A549 (cell line): Measurements from ENCODE around the gene MEPE. TPM values are rescaled to one million over a fixed set of nuclear protein-coding genes. Genes with fewer than 3 reads are reported as not detected.

Experiments used
- ATAC-seq, 2 experiments: fragments of 200-7000 bp in 1 of 2; fragments of >200 bp in 1 of 2; cut with Nextera tagmentation in 1 of 2; cut with Tn5 transposase in 1 of 2; 3 replicates each; pipeline versions ENCODE4 v1.8.0 to v1.9.1; 2018 to 2020; ENCODE audit warnings: mild to moderate bottlenecking in 1 of 2, moderate library complexity in 1 of 2
- CTCF ChIA-PET: fragments of 300-600 bp; sonication (Branson Sonifier 250); formaldehyde crosslinking; extraction: SDS; loops from one replicate; lab custom pipeline; 2021; ENCODE audit warnings: antibody characterized with exemption, inconsistent platforms; lab: Yijun Ruan, JAX
- POLR2A ChIA-PET: fragments of 350-600 bp; formaldehyde crosslinking; extraction: SDS; loops from one replicate; lab custom pipeline; 2021; ENCODE audit warnings: antibody characterized with exemption, inconsistent platforms; lab: Yijun Ruan, JAX
- DNase-seq, 2 experiments: peaks; one replicate each; pipeline versions ENCODE4 v3.0.0 to v3.0.0-alpha.2; 2011 to 2016; ENCODE audit warnings: low read depth in 1 of 2, low spot score in 1 of 2
- FAIRE-seq: peaks from 2 replicates; lab custom pipeline; 2011; peaks lifted over from hg19 to GRCh38; lab: Jason Lieb, UNC
- H3K27ac ChIP-seq, 2 experiments: fragments of >200 bp; sonication (Bioruptor Twin); formaldehyde crosslinking; 3 replicates each; pipeline ENCODE4 v1.5.1; 2016 to 2017
- H3K4me1 ChIP-seq: fragments of >200 bp; sonication (Bioruptor Twin); formaldehyde crosslinking; 3 replicates; pipeline ENCODE4 v1.6.1; 2016
- H3K4me2 ChIP-seq: fragments of >200 bp; sonication (Bioruptor Twin); formaldehyde crosslinking; 3 replicates; pipeline ENCODE4 v1.6.1; 2016
- H3K4me3 ChIP-seq: fragments of >200 bp; sonication (Bioruptor Twin); formaldehyde crosslinking; 3 replicates; pipeline ENCODE4 v1.5.1; 2016
- H3K9me3 ChIP-seq: fragments of >200 bp; sonication (Bioruptor Twin); formaldehyde crosslinking; 3 replicates; pipeline ENCODE4 v1.6.1; 2016
- BHLHE40 ChIP-seq: IDR thresholded peaks from 2 replicates; pipeline ENCODE4 v1.6.1; 2012; ENCODE audit warnings: low read depth, low read length, inconsistent platforms
- CBX2 ChIP-seq: fragments of 200-600 bp; sonication (generic); IDR thresholded peaks from 2 replicates; pipeline ENCODE4 v1.6.1; 2016; ENCODE audit warnings: low read depth, mild to moderate bottlenecking, borderline replicate concordance
- CBX8 ChIP-seq: fragments of 200-600 bp; sonication (generic); IDR thresholded peaks from 2 replicates; pipeline ENCODE4 v1.6.1; 2016
- CHD2 ChIP-seq: fragments of 150-350 bp; IDR thresholded peaks from 2 replicates; pipeline ENCODE4 v1.6.1; 2014; ENCODE audit warnings: low read length; ENCODE audit not compliant: partially characterized antibody
- EHF ChIP-seq: fragments of 250-450 bp; sonication (Bioruptor Pico); IDR thresholded peaks from 2 replicates; pipeline ENCODE4 v1.5.0; 2020; ENCODE audit warnings: mild to moderate bottlenecking
- EHMT2 ChIP-seq: fragments of 200-600 bp; sonication (generic); IDR thresholded peaks from 2 replicates; pipeline ENCODE4 v1.6.1; 2016; ENCODE audit warnings: antibody characterized with exemption, low read depth, mild to moderate bottlenecking, moderate library complexity
- GATA3 ChIP-seq: IDR thresholded peaks from 2 replicates; pipeline ENCODE4 v1.6.1; 2012; ENCODE audit warnings: borderline replicate concordance
- HDAC2 ChIP-seq: fragments of 200-600 bp; sonication (generic); IDR thresholded peaks from 2 replicates; pipeline ENCODE4 v1.6.1; 2016
- HES2 ChIP-seq: fragments of >200 bp; sonication (Bioruptor Twin); formaldehyde crosslinking; IDR thresholded peaks from 2 replicates; pipeline ENCODE4 v1.6.1; 2016
- HEYL ChIP-seq: fragments of 250-450 bp; sonication (Bioruptor Pico); IDR thresholded peaks from 2 replicates; pipeline ENCODE4 v1.8.0; 2021; ENCODE audit warnings: mild to moderate bottlenecking, moderate library complexity
- HOXA7 ChIP-seq: fragments of 250-450 bp; sonication (Bioruptor Pico); IDR thresholded peaks from 2 replicates; pipeline ENCODE4 v1.5.0; 2020; ENCODE audit warnings: mild to moderate bottlenecking, moderate library complexity
- HOXB5 ChIP-seq: fragments of 250-450 bp; sonication (Bioruptor Pico); IDR thresholded peaks from 2 replicates; pipeline ENCODE4 v1.5.0; 2020; ENCODE audit warnings: mild to moderate bottlenecking, moderate library complexity
- JUN ChIP-seq, 2 experiments: fragments of >200 bp; sonication (Bioruptor Twin); formaldehyde crosslinking; IDR thresholded peaks; 2 replicates in 1 of 2; 3 replicates in 1 of 2; pipeline ENCODE4 v1.6.1; 2016 to 2017
- KDM5A ChIP-seq: fragments of 200-600 bp; sonication (generic); IDR thresholded peaks from 2 replicates; pipeline ENCODE4 v1.6.1; 2016; ENCODE audit warnings: antibody characterized with exemption, mild to moderate bottlenecking
- MAZ ChIP-seq: fragments of 150-350 bp; IDR thresholded peaks from 2 replicates; pipeline ENCODE4 v1.6.1; 2014; ENCODE audit warnings: antibody characterized with exemption, low read depth, low read length, borderline replicate concordance
- NFE2L2 ChIP-seq: fragments of 150-350 bp; conservative IDR thresholded peaks from 2 replicates; pipeline ENCODE4 v1.6.1; 2014; ENCODE audit warnings: low read length
- NPAS2 ChIP-seq: fragments of 250-450 bp; sonication (Bioruptor Pico); IDR thresholded peaks from 2 replicates; pipeline ENCODE4 v1.8.0; 2022; ENCODE audit warnings: mild to moderate bottlenecking, moderate library complexity, borderline replicate concordance
- RARB ChIP-seq: fragments of 250-450 bp; sonication (Bioruptor Pico); IDR thresholded peaks from 2 replicates; pipeline ENCODE4 v1.8.0; 2021; ENCODE audit warnings: mild to moderate bottlenecking, moderate library complexity
- SMC3 ChIP-seq: fragments of >200 bp; sonication (Bioruptor Twin); formaldehyde crosslinking; IDR thresholded peaks from 3 replicates; pipeline ENCODE4 v1.6.1; 2018; ENCODE audit warnings: inconsistent platforms
- TP53 ChIP-seq: fragments of 250-450 bp; sonication (Bioruptor Pico); IDR thresholded peaks from 2 replicates; pipeline ENCODE4 v1.5.0; 2021; ENCODE audit warnings: mild to moderate bottlenecking, moderate library complexity
- ZC3H11A ChIP-seq: fragments of 450-650 bp; IDR thresholded peaks from 2 replicates; pipeline ENCODE4 v1.6.1; 2014; ENCODE audit warnings: antibody characterized with exemption, mild to moderate bottlenecking
- ZNF302 ChIP-seq: fragments of 250-450 bp; sonication (Bioruptor Pico); IDR thresholded peaks from 2 replicates; pipeline ENCODE4 v1.9.0; 2021; ENCODE audit warnings: inconsistent platforms, mild to moderate bottlenecking, moderate library complexity
- ZSCAN20 ChIP-seq: fragments of 250-450 bp; sonication (Bioruptor Pico); IDR thresholded peaks from 2 replicates; pipeline ENCODE4 v1.8.0; 2022; ENCODE audit warnings: mild to moderate bottlenecking, moderate library complexity
- WGBS: methylation state at CpG from one replicate; pipeline ENCODE4 v1.1.6; 2017; ENCODE audit errors: missing lambda C conversion rate; 5-methylcytosine and 5-hydroxymethylcytosine counted together
- polyA plus RNA-seq, 4 experiments: library from polyadenylated mRNA; depleted of rRNA in 3 of 4; stranded (reverse); fragments of >200 nt; fragmentation: RNase III in 1 of 4; extraction: RNeasy Plus Mini Kit Qiagen cat#74134 plus additional on column Dnase treatment in 1 of 4; gene quantifications; 2 replicates in 3 of 4; 3 replicates in 1 of 4; pipeline ENCODE4 v1.2.3, GENCODE V29; 2011 to 2017
- TF ChIP-seq, protein P1 (sequence below): fragments of >200 bp; sonication (Bioruptor Twin); formaldehyde crosslinking; IDR thresholded peaks from 3 replicates; pipeline ENCODE4 v1.6.1; 2016
- TF ChIP-seq, protein P2 (sequence below): fragments of 200-600 bp; sonication (generic); IDR thresholded peaks from 2 replicates; pipeline ENCODE4 v1.6.1; 2016; ENCODE audit warnings: antibody characterized with exemption, mild to moderate bottlenecking, moderate library complexity
- TF ChIP-seq, protein P3 (sequence below): IDR thresholded peaks from 2 replicates; pipeline ENCODE4 v1.6.1; 2012

The MEPE gene
- polyA plus RNA-seq, 2 of the 4 experiments (the other 2 are of a cell fraction): not detected

DNA sequence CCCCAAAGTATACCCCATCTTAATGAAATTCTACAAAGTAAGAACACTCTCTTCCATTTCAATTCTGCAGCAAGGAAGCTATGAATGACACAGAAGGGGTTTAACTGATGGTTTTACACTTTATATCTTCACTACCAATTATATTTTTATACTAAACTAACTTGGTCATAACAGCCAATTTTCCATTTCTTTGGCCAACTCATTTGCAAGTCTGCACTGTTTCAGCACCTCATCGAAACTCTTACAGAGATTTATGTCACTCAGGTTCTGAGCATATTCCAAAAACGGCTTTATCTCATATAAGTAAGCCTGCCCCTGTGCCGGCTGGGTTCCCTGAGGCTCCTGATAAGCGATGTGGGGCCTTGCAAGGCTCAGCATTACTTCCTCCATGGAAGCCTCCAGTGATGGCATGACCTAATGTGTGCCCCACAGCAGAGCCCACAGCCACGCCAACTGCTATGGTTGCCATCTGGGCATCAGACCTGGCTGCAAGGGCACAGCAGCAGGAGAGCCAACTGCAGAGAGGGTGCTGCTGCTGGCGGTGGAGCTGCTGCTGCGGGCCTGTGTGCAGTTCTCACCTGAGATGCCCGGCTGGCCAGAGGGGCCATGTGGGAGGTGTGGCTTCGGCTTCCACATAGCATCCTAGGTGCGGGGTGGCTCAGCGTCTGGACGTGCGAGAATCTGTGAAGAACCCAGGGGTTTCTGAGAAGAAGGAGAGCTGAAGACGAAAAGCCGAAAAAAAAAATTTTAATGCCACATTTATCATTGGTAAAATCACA is 46.8 kb upstream of the MEPE start:
- ATAC-seq (no peak), FAIRE-seq (no peak), DNase-seq (no peak)
- POLR2A ChIA-PET: no interaction called here
- Histone ChIP-seq H3K9me3 (no peaks in the 10 kb centered on the region), H3K4me2 (no peak overlapping the region), H3K4me1 (no peaks in the 10 kb centered on the region), H3K4me3 (no peak overlapping the region), H3K27ac (no peak overlapping the region)
- CTCF ChIA-PET: interaction anchor here (1.7 kb wide), 1 partner anchor 16 kb away, joined by 3 read pairs; no protein-coding TSS in a partner anchor
- TF ChIP-seq NFE2L2 (no peak), CBX2 (no peak), BHLHE40 (no peak), SMC3 (no peak), HOXA7 (no peak), ZC3H11A (no peak), MAZ (no peak), EHF (no peak), ZNF302 (CRISPR knock-in tag) (no peak), CHD2 (no peak), JUN (IDR thresholded peaks at IDR 0.05) (no peak), HOXB5 (CRISPR knock-in tag) (no peak), CBX8 (no peak), HES2 (no peak)
- TF ChIP-seq, protein P1, sequence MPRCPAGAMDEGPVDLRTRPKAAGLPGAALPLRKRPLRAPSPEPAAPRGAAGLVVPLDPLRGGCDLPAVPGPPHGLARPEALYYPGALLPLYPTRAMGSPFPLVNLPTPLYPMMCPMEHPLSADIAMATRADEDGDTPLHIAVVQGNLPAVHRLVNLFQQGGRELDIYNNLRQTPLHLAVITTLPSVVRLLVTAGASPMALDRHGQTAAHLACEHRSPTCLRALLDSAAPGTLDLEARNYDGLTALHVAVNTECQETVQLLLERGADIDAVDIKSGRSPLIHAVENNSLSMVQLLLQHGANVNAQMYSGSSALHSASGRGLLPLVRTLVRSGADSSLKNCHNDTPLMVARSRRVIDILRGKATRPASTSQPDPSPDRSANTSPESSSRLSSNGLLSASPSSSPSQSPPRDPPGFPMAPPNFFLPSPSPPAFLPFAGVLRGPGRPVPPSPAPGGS: no peak
- TF ChIP-seq, protein P2, sequence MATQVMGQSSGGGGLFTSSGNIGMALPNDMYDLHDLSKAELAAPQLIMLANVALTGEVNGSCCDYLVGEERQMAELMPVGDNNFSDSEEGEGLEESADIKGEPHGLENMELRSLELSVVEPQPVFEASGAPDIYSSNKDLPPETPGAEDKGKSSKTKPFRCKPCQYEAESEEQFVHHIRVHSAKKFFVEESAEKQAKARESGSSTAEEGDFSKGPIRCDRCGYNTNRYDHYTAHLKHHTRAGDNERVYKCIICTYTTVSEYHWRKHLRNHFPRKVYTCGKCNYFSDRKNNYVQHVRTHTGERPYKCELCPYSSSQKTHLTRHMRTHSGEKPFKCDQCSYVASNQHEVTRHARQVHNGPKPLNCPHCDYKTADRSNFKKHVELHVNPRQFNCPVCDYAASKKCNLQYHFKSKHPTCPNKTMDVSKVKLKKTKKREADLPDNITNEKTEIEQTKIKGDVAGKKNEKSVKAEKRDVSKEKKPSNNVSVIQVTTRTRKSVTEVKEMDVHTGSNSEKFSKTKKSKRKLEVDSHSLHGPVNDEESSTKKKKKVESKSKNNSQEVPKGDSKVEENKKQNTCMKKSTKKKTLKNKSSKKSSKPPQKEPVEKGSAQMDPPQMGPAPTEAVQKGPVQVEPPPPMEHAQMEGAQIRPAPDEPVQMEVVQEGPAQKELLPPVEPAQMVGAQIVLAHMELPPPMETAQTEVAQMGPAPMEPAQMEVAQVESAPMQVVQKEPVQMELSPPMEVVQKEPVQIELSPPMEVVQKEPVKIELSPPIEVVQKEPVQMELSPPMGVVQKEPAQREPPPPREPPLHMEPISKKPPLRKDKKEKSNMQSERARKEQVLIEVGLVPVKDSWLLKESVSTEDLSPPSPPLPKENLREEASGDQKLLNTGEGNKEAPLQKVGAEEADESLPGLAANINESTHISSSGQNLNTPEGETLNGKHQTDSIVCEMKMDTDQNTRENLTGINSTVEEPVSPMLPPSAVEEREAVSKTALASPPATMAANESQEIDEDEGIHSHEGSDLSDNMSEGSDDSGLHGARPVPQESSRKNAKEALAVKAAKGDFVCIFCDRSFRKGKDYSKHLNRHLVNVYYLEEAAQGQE: no peak
- TF ChIP-seq, protein P3, sequence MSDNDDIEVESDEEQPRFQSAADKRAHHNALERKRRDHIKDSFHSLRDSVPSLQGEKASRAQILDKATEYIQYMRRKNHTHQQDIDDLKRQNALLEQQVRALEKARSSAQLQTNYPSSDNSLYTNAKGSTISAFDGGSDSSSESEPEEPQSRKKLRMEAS: no peak
- 70% methylated on average over 10 of the region's 15 CpGs for WGBS

GRCh38 chr4:87799301-87800113 is 33.3 kb upstream of the MEPE start, which contains the start of gene IBSP:
IBSP (plus strand) TSS chr4:87799554; CDS start chr4:87802362, 2,808 bp downstream.
- Histone ChIP-seq H3K27ac (no peak within 1 kb of the TSS), H3K4me2 (no peak within 1 kb of the TSS), H3K4me3 (no peak within 1 kb of the TSS), H3K4me1 (no peaks in the 10 kb centered on the region), H3K9me3 (no peaks in the 10 kb centered on the region)
- ATAC-seq (no peak), DNase-seq (no peak), FAIRE-seq (no peak)
- POLR2A ChIA-PET: no interaction called here
- 12% methylated on average over 4 of the region's 4 CpGs for WGBS
- CTCF ChIA-PET: no interaction called here
- TF ChIP-seq RARB (CRISPR knock-in tag) (no peak), ZSCAN20 (no peak), HEYL (no peak), GATA3 (no peak), KDM5A (no peak), EHMT2 (no peak), TP53 (CRISPR knock-in tag) (no peak), HDAC2 (no peak), HOXA7 (no peak), NPAS2 (CRISPR knock-in tag) (no peak), HOXB5 (CRISPR knock-in tag) (no peak)
- TF ChIP-seq, protein P2: no peak
- TF ChIP-seq, protein P1: no peak
